ENCODE data around the gene PRDX1. TPM values are rescaled to one million over a fixed set of nuclear protein-coding genes. Genes with fewer than 3 reads are reported as not detected.
"Not testable (repeated sequence)": the region's sequence is repeated elsewhere in the genome, so short reads cannot be mapped to it uniquely, and the experiment has no call there.

The PRDX1 gene
- total RNA-seq, 1 donor from 2014 or later = 297 TPM

DNA sequence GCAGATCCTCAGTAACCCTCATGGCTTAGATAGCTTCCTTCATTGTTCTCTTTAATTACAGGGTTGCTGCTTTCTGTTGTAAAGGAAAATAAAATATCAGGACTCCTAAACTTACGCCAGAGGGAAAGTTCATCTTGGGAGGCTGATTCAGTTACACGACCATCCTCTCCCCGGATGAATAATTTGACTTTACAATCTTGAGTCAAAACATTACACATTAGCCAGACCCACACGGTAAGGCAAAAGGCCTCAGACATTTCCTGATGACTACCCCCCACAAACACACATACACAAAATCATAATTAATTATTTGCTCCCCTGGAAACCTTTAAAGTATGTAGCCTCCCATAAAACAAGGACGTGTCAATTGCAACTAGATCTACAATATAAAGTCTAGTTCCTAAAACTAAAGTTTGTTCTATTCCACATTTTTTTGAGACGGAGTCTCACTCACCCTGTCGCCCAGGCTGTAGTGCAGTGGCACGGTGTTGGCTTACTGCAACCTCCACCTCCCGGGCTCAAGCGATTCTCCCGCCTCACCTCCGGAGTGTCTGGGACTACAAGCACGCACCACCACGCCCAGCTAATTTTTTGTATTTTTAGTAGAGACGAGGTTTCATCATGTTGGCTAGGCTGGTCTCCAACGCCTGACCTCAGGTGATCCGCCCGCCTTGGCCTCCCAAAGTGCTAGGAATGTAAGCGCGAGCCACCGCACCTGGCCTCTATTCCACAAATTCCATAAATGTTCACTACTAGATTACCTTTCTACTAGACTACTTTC is 830 bp upstream of the PRDX1 start:
- TF ChIP-seq, protein P1, sequence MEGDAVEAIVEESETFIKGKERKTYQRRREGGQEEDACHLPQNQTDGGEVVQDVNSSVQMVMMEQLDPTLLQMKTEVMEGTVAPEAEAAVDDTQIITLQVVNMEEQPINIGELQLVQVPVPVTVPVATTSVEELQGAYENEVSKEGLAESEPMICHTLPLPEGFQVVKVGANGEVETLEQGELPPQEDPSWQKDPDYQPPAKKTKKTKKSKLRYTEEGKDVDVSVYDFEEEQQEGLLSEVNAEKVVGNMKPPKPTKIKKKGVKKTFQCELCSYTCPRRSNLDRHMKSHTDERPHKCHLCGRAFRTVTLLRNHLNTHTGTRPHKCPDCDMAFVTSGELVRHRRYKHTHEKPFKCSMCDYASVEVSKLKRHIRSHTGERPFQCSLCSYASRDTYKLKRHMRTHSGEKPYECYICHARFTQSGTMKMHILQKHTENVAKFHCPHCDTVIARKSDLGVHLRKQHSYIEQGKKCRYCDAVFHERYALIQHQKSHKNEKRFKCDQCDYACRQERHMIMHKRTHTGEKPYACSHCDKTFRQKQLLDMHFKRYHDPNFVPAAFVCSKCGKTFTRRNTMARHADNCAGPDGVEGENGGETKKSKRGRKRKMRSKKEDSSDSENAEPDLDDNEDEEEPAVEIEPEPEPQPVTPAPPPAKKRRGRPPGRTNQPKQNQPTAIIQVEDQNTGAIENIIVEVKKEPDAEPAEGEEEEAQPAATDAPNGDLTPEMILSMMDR (IDR thresholded peaks at IDR 0.05) = no peak
- Mint-ChIP-seq H3K27me3 (ENCODE audit: low read depth) (no peaks in the 10 kb centered on the region), H3K27ac (ENCODE audit: unreplicated experiment) (peak overlapping the region; percentile 93), H3K36me3 (ENCODE audit: low read depth) (no peaks in the 10 kb centered on the region), H3K4me1 (ENCODE audit: low read depth) (peaks cover 43% of the 10 kb centered on the region), H3K4me3 (ENCODE audit: unreplicated experiment) (peak overlapping the region; percentile 96), H3K9me3 (ENCODE audit: low read depth) (no peaks in the 10 kb centered on the region)
- no peak for DNase-seq (ENCODE audit: low spot score)

DNA sequence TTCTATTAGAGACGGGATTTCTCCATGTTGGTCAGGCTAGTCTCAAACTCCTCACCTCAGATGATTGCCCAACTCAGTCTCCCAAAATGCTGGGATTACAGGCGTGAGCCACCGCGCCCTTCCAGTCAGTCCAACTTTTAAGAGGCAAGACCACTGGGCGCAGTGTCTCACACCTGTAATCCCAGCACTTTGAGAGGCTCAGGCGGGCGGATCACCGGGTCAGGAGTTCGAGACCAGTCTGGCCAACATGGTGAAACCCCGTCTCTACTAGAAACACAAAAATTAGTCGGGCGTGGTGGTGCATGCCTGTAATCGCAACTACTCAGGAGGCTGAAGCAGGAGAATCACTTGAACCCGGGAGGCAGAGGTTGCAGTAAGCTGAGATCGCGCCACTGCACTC is 1.9 kb downstream of the PRDX1 start:
- not testable (repeated sequence) for H3K9me3 Mint-ChIP-seq (ENCODE audit: low read depth); H3K27ac Mint-ChIP-seq (ENCODE audit: unreplicated experiment); H3K27me3 Mint-ChIP-seq (ENCODE audit: low read depth); DNase-seq (ENCODE audit: low spot score)
- Mint-ChIP-seq H3K36me3 (ENCODE audit: low read depth) (peaks cover 19% of the 10 kb centered on the region), H3K4me1 (ENCODE audit: low read depth) (peaks cover 53% of the 10 kb centered on the region), H3K4me3 (ENCODE audit: unreplicated experiment) (peak overlapping the region; percentile 96)

DNA sequence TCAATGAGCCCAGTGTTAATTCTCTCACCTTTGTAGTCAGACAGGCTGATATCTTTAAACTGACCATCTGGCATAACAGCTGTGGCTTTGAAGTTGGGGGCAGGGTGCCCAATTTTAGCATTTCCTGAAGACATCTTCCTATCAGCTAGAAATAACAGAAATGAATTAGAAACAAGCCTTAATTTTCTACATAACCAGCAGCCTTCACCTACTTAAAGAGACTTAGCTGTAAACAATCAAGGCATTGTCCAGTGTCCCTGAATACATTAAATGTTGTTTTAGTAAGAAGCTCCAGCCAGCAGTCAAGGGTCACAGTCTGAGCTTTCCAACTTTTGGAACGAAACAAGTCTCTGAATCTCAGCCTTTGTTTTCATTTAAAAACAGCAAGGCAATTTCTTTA is 2.8 kb downstream of the PRDX1 start:
- no peak for DNase-seq (ENCODE audit: low spot score)
- H3K27me3 Mint-ChIP-seq (ENCODE audit: low read depth) = no peaks in the 10 kb centered on the region
- H3K4me3 Mint-ChIP-seq (ENCODE audit: unreplicated experiment) = peak overlapping the region; percentile 96
- no peaks in the 10 kb centered on the region for H3K9me3 Mint-ChIP-seq (ENCODE audit: low read depth)
- peak overlapping the region; percentile 1 for H3K27ac Mint-ChIP-seq (ENCODE audit: unreplicated experiment)
- peaks cover 53% of the 10 kb centered on the region for H3K4me1 Mint-ChIP-seq (ENCODE audit: low read depth)
- H3K36me3 Mint-ChIP-seq (ENCODE audit: low read depth) = peaks cover 27% of the 10 kb centered on the region
- TF ChIP-seq, protein P1 (IDR thresholded peaks at IDR 0.05) = no peak

DNA sequence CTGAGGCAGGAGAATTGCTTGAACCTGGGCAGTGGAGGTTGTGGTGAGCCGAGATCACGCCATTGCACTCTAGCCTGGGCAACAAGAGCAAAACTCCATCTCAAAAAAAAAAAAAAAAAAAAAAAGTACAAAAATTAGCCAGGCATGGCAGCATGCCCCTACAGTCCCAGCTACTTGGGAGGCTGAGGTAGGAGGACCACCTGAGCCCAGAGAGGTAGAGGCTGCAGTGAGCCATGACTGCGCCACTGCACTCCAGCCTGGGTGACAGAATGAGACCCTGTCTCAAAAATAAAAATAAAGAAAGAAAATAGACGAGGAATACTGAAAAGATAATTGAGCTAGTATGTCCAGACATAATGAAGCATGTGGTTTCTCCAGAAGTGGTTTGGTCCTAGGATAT is 3.3 kb downstream of the PRDX1 start:
- H3K36me3 Mint-ChIP-seq (ENCODE audit: low read depth) = peaks cover 30% of the 10 kb centered on the region
- H3K4me1 Mint-ChIP-seq (ENCODE audit: low read depth) = peaks cover 52% of the 10 kb centered on the region
- not testable (repeated sequence) for H3K4me3 Mint-ChIP-seq (ENCODE audit: unreplicated experiment); DNase-seq (ENCODE audit: low spot score); H3K27me3 Mint-ChIP-seq (ENCODE audit: low read depth); H3K9me3 Mint-ChIP-seq (ENCODE audit: low read depth)
- peak overlapping the region; percentile 1 for H3K27ac Mint-ChIP-seq (ENCODE audit: unreplicated experiment)

DNA sequence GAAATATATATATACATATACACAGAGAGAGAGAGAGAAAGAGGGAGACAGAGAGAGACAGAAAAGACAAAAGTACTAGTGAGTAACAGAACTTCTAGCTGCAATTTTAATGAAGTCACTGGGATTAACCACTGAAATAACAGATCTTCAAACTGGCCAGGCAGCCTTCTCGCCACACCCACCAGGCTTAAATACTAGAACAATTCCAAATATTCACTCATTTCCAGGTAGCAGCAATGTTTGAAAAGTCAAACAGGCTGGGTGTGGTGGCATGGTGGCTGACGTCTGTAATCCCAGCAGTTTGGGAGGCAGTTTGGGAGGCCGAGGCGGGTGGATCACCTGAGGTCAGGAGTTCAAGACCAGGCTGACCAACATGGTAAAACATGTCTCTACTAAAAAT is 5.2 kb downstream of the PRDX1 start:
- Mint-ChIP-seq H3K9me3 (ENCODE audit: low read depth) (no peaks in the 10 kb centered on the region), H3K4me1 (ENCODE audit: low read depth) (peaks cover 34% of the 10 kb centered on the region), H3K27ac (ENCODE audit: unreplicated experiment) (peak overlapping the region; percentile 28), H3K27me3 (ENCODE audit: low read depth) (no peaks in the 10 kb centered on the region), H3K36me3 (ENCODE audit: low read depth) (peaks cover 34% of the 10 kb centered on the region), H3K4me3 (ENCODE audit: unreplicated experiment) (no peak overlapping the region)
- no peak for DNase-seq (ENCODE audit: low spot score)
- TF ChIP-seq, protein P1 (IDR thresholded peaks at IDR 0.05) = no peak

DNA sequence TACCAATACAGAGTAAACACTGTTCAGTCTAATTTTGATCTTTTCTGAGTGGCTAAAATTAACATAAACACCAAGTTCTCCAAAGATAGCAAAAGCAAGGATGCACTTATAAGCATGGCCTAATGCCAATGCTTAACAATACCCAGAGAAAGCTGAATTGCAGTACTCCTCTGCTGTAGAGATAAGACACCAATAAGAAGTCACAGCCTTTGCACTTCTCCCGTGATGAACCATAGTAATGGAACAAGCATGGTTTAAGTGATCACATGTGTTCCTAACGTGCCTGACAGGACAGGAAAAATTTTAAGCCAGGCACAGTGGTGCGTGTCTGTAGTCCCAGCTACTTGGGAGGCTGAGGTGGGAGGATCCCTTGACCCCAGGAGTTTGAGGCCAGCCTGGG is 5.6 kb downstream of the PRDX1 start:
- no peak for DNase-seq (ENCODE audit: low spot score)
- Mint-ChIP-seq H3K4me1 (ENCODE audit: low read depth) (peaks cover 34% of the 10 kb centered on the region), H3K9me3 (ENCODE audit: low read depth) (no peaks in the 10 kb centered on the region), H3K36me3 (ENCODE audit: low read depth) (peaks cover 38% of the 10 kb centered on the region), H3K4me3 (ENCODE audit: unreplicated experiment) (no peak overlapping the region), H3K27me3 (ENCODE audit: low read depth) (no peaks in the 10 kb centered on the region), H3K27ac (ENCODE audit: unreplicated experiment) (peak overlapping the region; percentile 28)
- TF ChIP-seq, protein P1 (IDR thresholded peaks at IDR 0.05) = no peak

DNA sequence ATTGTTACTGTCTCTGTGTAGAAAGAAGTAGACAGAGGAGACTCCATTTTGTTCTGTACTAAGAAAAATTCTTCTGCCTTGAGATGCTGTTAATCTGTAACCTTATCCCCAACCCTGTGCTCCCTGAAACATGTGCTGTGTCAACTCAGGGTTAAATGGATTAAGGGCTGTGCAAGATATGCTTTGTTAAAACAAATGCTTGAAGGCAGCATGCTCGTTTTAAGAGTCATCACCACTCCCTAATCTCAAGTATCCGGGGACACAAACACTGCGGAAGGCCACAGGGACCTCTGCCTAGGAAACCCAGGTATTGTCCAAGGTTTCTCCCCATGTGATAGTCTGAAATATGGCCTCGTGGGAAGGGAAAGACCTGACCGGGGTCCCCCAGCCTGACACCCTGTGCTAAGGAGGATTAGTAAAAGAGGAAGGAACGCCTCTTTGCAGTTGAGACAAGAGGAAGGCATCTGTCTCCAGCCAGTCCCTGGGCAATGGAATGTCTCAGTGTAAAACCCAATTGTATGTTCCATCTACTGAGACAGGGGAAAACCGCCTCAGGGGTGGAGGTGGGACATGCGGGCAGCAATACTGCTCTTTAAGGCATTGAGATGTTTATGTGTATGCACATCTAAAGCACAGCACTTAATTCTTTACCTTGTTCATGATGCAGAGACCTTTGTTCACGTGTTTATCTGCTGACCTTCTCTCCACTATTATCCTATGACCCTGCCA is 8.0 kb downstream of the PRDX1 start:
- not testable (repeated sequence) for H3K4me3 Mint-ChIP-seq (ENCODE audit: unreplicated experiment); DNase-seq (ENCODE audit: low spot score); H3K27me3 Mint-ChIP-seq (ENCODE audit: low read depth); H3K9me3 Mint-ChIP-seq (ENCODE audit: low read depth)
- peaks cover 18% of the 10 kb centered on the region for H3K4me1 Mint-ChIP-seq (ENCODE audit: low read depth)
- H3K27ac Mint-ChIP-seq (ENCODE audit: unreplicated experiment) = peak overlapping the region; percentile 15
- H3K36me3 Mint-ChIP-seq (ENCODE audit: low read depth) = peaks cover 51% of the 10 kb centered on the region

Measured in chondrocyte (in vitro differentiated cells).